Trophoblast cell (in vitro differentiated cells and primary cell): ENCODE data around the gene LTB4R2.

Experiments
- DNase-seq, 2 donors: peaks; one replicate each; pipeline ENCODE4 v3.0.0-alpha.2; 2016
- H2AFZ ChIP-seq: 2 replicates; pipeline ENCODE4 v1.6.1; 2013; ENCODE audit warnings: low read length, moderate library complexity, mild to moderate bottlenecking; ENCODE audit not compliant: insufficient read depth, poor library complexity
- H2AK5ac ChIP-seq: 2 replicates; pipeline ENCODE4 v1.6.1; 2013; ENCODE audit warnings: mild to moderate bottlenecking, low read length
- H2BK120ac ChIP-seq: 2 replicates; pipeline ENCODE4 v1.6.1; 2013; ENCODE audit warnings: low read length, mild to moderate bottlenecking, moderate library complexity; ENCODE audit not compliant: insufficient read depth, poor library complexity
- H2BK12ac ChIP-seq: 2 replicates; pipeline ENCODE4 v1.6.1; 2013; ENCODE audit warnings: mild to moderate bottlenecking, low read length, moderate library complexity
- H2BK5ac ChIP-seq: 2 replicates; pipeline ENCODE4 v1.6.1; 2013; ENCODE audit warnings: low read length, low read depth, moderate library complexity, mild to moderate bottlenecking; ENCODE audit not compliant: poor library complexity
- H3K14ac ChIP-seq: 2 replicates; pipeline ENCODE4 v1.6.1; 2013; ENCODE audit warnings: mild to moderate bottlenecking, low read length
- H3K18ac ChIP-seq: 2 replicates; pipeline ENCODE4 v1.6.1; 2013; ENCODE audit warnings: mild to moderate bottlenecking, low read length
- H3K23ac ChIP-seq: 2 replicates; pipeline ENCODE4 v1.6.1; 2013; ENCODE audit warnings: low read length
- H3K27ac ChIP-seq: 2 replicates; pipeline ENCODE4 v1.5.1; 2013; ENCODE audit warnings: low read depth, mild to moderate bottlenecking, inconsistent platforms, low read length, moderate library complexity
- H3K27me3 ChIP-seq: 2 replicates; pipeline ENCODE4 v1.6.1; 2013; ENCODE audit warnings: inconsistent platforms, mild to moderate bottlenecking, low read length, moderate library complexity; ENCODE audit not compliant: insufficient read depth
- H3K36me3 ChIP-seq, 2 experiments: 1 replicate in 1 of 2; 2 replicates in 1 of 2; pipeline ENCODE4 v1.6.1; 2013; ENCODE audit warnings: low read length in 2 of 2, mild to moderate bottlenecking in 2 of 2, moderate library complexity in 1 of 2; ENCODE audit not compliant: insufficient read depth in 2 of 2, control insufficient read depth in 1 of 2
- H3K4ac ChIP-seq: 2 replicates; pipeline ENCODE4 v1.6.1; 2013; ENCODE audit warnings: low read depth, mild to moderate bottlenecking, low read length, moderate library complexity
- H3K4me1 ChIP-seq, 2 experiments: 1 replicate in 1 of 2; 2 replicates in 1 of 2; pipeline ENCODE4 v1.6.1; 2013; ENCODE audit warnings: low read length in 2 of 2, mild to moderate bottlenecking in 2 of 2, moderate library complexity in 1 of 2; ENCODE audit not compliant: insufficient read depth in 2 of 2, control insufficient read depth in 1 of 2
- H3K4me2 ChIP-seq: 2 replicates; pipeline ENCODE4 v1.6.1; 2013; ENCODE audit warnings: inconsistent platforms, mild to moderate bottlenecking, low read length, moderate library complexity
- H3K4me3 ChIP-seq: 2 replicates; pipeline ENCODE4 v1.5.1; 2013; ENCODE audit warnings: mild to moderate bottlenecking, low read depth, low read length, inconsistent platforms
- H3K79me1 ChIP-seq: one replicate; pipeline ENCODE4 v1.6.1; 2013; ENCODE audit warnings: low read length
- H3K79me2 ChIP-seq: 2 replicates; pipeline ENCODE4 v1.6.1; 2013; ENCODE audit warnings: low read length, mild to moderate bottlenecking; ENCODE audit not compliant: control insufficient read depth, insufficient read depth, poor library complexity
- H3K9ac ChIP-seq: 2 replicates; pipeline ENCODE4 v1.6.1; 2013; ENCODE audit warnings: mild to moderate bottlenecking, low read length
- H3K9me3 ChIP-seq: 2 replicates; pipeline ENCODE4 v1.6.1; 2013; ENCODE audit warnings: low read depth, mild to moderate bottlenecking, control low read depth, inconsistent platforms, low read length; ENCODE audit not compliant: insufficient read depth
- H4K12ac ChIP-seq: 2 replicates; pipeline ENCODE4 v1.6.1; 2013; ENCODE audit warnings: low read depth, mild to moderate bottlenecking, low read length, moderate library complexity
- H4K8ac ChIP-seq: 2 replicates; pipeline ENCODE4 v1.6.1; 2013; ENCODE audit warnings: low read depth, mild to moderate bottlenecking, low read length, moderate library complexity
- H4K91ac ChIP-seq: one replicate; pipeline ENCODE4 v1.6.1; 2013; ENCODE audit warnings: low read depth, mild to moderate bottlenecking, low read length, moderate library complexity
- WGBS: extraction: QIAGEN DNeasy Blood & Tissue Kit; methylation state at CpG from one replicate; pipeline ENCODE4 v1.1.7; 2013; ENCODE audit warnings: missing lambda C conversion rate; ENCODE audit not compliant: insufficient read length, insufficient coverage; ENCODE audit errors: extremely low coverage; 5-methylcytosine and 5-hydroxymethylcytosine counted together

LTB4R2 gene

DNA sequence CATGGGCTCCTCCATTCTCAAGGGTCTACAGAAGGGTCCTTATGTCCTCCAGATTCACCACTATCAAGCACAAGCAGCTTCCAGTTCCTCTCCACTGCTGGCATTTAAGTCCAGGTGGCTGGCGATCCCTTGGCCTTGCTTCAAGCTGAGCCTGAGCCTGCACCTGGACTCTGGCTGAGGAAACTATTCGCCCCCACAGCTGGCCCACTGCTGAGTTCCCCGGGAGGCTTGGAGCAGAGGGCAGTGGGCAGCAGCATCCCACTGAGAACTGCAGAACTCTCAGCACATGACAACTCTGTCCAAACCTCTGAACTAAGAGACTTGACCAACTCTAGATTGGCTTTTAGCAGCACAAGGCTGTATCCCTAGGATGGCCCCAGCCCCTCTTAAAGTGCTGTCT, 27.2 kb upstream of the LTB4R2 start:
- Histone ChIP-seq H2AFZ (no peak overlapping the region), H2BK120ac (no peak overlapping the region), H3K4ac (no peak overlapping the region), H3K9me3 (no peaks in the 10 kb centered on the region), H4K8ac (no peak overlapping the region), H3K27ac (no peak overlapping the region), H3K23ac (no peak overlapping the region), H2BK5ac (no peak overlapping the region), H2BK12ac (no peak overlapping the region), H3K4me3 (no peak overlapping the region), H3K9ac (no peak overlapping the region), H4K91ac (no peak overlapping the region), H2AK5ac (no peak overlapping the region), H3K36me3 (no peaks in the 10 kb centered on the region), H3K4me2 (no peak overlapping the region), H3K18ac (no peak overlapping the region), H3K14ac (no peak overlapping the region), H3K4me1 (peaks cover 4 to 9% of the 10 kb centered on the region in 2 experiments), H3K79me2 (no peaks in the 10 kb centered on the region), H3K79me1 (no peaks in the 10 kb centered on the region), H3K27me3 (no peaks in the 10 kb centered on the region), H4K12ac (no peak overlapping the region)
- DNase-seq = no peak
- WGBS = no CpG with 5 or more reads among the region's 3 CpGs

GRCh38 chr14:24283796-24284460, 26.0 kb upstream of the LTB4R2 start:
- Histone ChIP-seq H3K18ac (no peak overlapping the region), H3K4me1 (peaks cover 4 to 9% of the 10 kb centered on the region in 2 experiments), H3K79me2 (no peaks in the 10 kb centered on the region), H2BK12ac (no peak overlapping the region), H3K4ac (no peak overlapping the region), H3K79me1 (no peaks in the 10 kb centered on the region), H4K91ac (no peak overlapping the region), H3K36me3 (no peaks in the 10 kb centered on the region), H3K14ac (no peak overlapping the region), H2AFZ (no peak overlapping the region), H2AK5ac (no peak overlapping the region), H2BK120ac (no peak overlapping the region), H3K4me3 (no peak overlapping the region), H3K27me3 (no peaks in the 10 kb centered on the region), H3K23ac (no peak overlapping the region), H2BK5ac (no peak overlapping the region), H3K9me3 (no peaks in the 10 kb centered on the region), H4K8ac (no peak overlapping the region), H3K4me2 (no peak overlapping the region), H3K27ac (no peak overlapping the region), H3K9ac (no peak overlapping the region), H4K12ac (no peak overlapping the region)
- no peak for DNase-seq
- WGBS = no CpG with 5 or more reads among the region's 5 CpGs

- Histone ChIP-seq H3K14ac (no peak overlapping the region), H3K23ac (no peak overlapping the region), H3K36me3 (peaks cover under 1 to 4% of the 10 kb centered on the region in 2 experiments), H4K91ac (no peak overlapping the region), H3K4me2 (no peak overlapping the region), H3K4me1 (peaks cover 0 to 4% of the 10 kb centered on the region in 2 experiments), H3K79me2 (no peaks in the 10 kb centered on the region), H3K9me3 (no peaks in the 10 kb centered on the region), H3K79me1 (no peaks in the 10 kb centered on the region), H4K12ac (no peak overlapping the region), H2AK5ac (no peak overlapping the region), H2BK5ac (no peak overlapping the region), H2AFZ (no peak overlapping the region), H3K4ac (no peak overlapping the region), H3K27me3 (no peaks in the 10 kb centered on the region), H4K8ac (no peak overlapping the region), H3K18ac (no peak overlapping the region), H2BK120ac (no peak overlapping the region), H3K27ac (no peak overlapping the region), H3K4me3 (no peak overlapping the region), H3K9ac (no peak overlapping the region), H2BK12ac (no peak overlapping the region)
- DNase-seq = no peak
- no CpG with 5 or more reads among the region's 11 CpGs for WGBS
Measured at GRCh38 chr14:24284501-24285035, 25.4 kb upstream of the LTB4R2 start.

DNA sequence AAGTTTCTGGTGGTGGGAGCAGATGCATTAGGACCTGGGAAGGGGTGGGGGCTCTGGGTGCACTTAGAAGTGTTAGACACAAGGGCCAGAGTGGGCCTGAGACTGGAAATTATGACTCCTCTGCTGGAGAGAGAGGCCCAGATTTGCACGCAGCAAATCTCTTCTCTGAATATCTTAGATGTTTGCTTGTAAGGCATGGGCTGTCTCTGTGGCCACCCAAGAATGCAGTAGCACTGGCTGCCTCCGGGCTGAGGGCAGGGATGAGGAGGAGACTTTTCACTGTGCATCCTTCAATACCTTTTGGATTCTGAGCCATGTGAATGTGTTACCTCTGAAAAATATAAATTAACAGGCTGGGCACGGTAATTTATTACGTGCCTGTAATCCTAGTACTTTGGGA, 24.6 kb upstream of the LTB4R2 start:
- H3K18ac ChIP-seq = no peak overlapping the region
- H2BK5ac ChIP-seq = no peak overlapping the region
- peak in 1 of 2 donors; percentile 50 for DNase-seq
- no CpG with 5 or more reads among the region's 4 CpGs for WGBS
- no peak overlapping the region for H4K91ac ChIP-seq
- H3K27ac ChIP-seq = no peak overlapping the region
- H3K4me3 ChIP-seq = no peak overlapping the region
- peaks cover 7 to 12% of the 10 kb centered on the region in 2 experiments for H3K36me3 ChIP-seq
- H3K9me3 ChIP-seq = no peaks in the 10 kb centered on the region
- peaks cover 0 to 4% of the 10 kb centered on the region in 2 experiments for H3K4me1 ChIP-seq
- H2AK5ac ChIP-seq = no peak overlapping the region
- no peak overlapping the region for H3K23ac ChIP-seq
- H3K27me3 ChIP-seq = no peaks in the 10 kb centered on the region
- H2BK12ac ChIP-seq = no peak overlapping the region
- no peak overlapping the region for H4K8ac ChIP-seq
- no peak overlapping the region for H3K4me2 ChIP-seq
- H3K79me1 ChIP-seq = no peaks in the 10 kb centered on the region
- H2AFZ ChIP-seq = no peak overlapping the region
- H3K79me2 ChIP-seq = no peaks in the 10 kb centered on the region
- no peak overlapping the region for H3K9ac ChIP-seq
- no peak overlapping the region for H4K12ac ChIP-seq
- no peak overlapping the region for H3K4ac ChIP-seq
- no peak overlapping the region for H3K14ac ChIP-seq
- no peak overlapping the region for H2BK120ac ChIP-seq
